GM13976 (cell line): ENCODE data around the gene AAMP.

ENCODE experiments used
- DNase-seq: peaks from one replicate; pipeline ENCODE4 v3.0.0; 2012; ENCODE audit warnings: low spot score
- in situ Hi-C: fragments of 300-500 bp; cut with MboI; formaldehyde crosslinking; loops from one replicate; pipeline ENCODE4 v1.12.0; 2022; ENCODE audit warnings: low sequenced_read_pairs, mixed read lengths, inconsistent platforms; ENCODE audit not compliant: unreplicated experiment
- TF ChIP-seq, protein P1 (sequence below): IDR thresholded peaks from 2 replicates; pipeline ENCODE4 v1.5.1; 2012; ENCODE audit warnings: borderline replicate concordance, mild to moderate bottlenecking; ENCODE audit not compliant: insufficient read depth; ENCODE audit errors: extremely low read depth, missing control alignments, control extremely low read depth

AAMP gene

DNA sequence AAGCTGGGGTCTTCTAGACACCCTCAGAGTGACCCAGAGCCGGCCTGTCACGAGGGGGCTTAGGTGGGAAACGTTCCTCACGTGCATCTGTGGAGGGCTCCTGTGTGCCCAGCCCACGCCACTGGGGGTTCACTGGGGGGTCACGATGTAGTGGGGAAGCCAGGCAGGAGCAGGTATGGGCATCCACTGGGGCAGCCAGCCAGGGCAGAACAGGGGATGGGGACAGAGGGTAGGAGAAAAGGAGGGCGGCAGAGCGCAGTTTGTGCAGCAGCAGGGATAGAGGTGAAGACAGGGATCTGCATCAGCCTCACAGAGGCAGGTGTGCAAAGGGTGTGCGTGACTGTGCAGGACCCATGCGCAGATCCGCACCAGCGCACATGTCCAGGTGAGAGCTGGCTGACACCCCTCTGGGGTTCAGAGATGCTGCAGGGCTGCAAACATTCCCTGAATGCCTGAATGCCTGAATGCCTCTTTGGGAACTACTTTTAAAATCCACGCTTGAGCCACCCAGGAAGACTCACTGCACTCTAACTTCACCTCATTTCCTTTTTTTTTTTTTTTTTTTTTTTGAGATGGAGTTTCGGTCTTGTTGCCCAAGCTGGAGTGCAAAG lies 10.4 kb upstream of the AAMP start:
- DNase-seq = no peak
- in situ Hi-C loops = no loop called here
- TF ChIP-seq, protein P1, sequence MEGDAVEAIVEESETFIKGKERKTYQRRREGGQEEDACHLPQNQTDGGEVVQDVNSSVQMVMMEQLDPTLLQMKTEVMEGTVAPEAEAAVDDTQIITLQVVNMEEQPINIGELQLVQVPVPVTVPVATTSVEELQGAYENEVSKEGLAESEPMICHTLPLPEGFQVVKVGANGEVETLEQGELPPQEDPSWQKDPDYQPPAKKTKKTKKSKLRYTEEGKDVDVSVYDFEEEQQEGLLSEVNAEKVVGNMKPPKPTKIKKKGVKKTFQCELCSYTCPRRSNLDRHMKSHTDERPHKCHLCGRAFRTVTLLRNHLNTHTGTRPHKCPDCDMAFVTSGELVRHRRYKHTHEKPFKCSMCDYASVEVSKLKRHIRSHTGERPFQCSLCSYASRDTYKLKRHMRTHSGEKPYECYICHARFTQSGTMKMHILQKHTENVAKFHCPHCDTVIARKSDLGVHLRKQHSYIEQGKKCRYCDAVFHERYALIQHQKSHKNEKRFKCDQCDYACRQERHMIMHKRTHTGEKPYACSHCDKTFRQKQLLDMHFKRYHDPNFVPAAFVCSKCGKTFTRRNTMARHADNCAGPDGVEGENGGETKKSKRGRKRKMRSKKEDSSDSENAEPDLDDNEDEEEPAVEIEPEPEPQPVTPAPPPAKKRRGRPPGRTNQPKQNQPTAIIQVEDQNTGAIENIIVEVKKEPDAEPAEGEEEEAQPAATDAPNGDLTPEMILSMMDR = no peak

DNA sequence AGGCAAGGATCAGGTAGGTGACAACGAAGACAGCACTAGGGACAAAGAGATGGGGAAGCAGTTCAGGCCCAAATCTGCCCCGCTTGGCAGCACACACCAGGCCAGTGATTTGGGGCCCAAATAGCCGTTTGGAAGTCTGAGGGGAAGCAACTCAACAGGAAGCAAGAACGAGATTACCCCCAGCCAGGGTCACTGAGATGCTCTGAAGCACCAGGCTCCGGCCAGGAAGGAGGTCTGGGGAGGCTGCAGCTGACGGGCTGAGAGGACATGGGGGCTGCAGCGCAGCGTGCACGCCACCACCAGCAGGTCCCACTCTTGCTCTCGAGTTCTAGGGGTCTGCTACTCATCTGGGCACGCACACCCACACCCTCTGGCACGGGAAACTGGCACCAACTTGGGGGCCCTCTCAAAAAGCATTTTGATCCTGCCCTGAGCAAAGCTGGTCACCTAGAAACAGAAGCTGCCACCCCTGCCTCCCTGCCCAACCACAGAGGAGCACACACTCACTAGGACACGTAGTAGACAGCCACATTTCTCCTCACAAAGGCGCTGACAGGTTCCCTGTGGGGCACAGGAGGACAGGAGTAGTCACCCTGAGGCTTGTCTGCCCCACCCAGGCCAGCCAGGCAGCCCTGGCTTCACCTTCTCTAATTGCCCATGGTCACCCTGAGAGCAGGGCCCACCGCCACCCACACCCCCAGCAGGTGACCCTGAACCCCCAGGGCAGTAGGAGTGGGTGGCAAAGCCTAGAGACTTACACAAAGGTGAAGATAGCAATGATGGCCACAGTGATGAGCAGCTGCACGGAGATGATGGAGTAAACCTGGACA lies 8.8 kb upstream of the AAMP start:
- DNase-seq = no peak
- TF ChIP-seq, protein P1 = no peak
- in situ Hi-C loops = no loop called here

DNA sequence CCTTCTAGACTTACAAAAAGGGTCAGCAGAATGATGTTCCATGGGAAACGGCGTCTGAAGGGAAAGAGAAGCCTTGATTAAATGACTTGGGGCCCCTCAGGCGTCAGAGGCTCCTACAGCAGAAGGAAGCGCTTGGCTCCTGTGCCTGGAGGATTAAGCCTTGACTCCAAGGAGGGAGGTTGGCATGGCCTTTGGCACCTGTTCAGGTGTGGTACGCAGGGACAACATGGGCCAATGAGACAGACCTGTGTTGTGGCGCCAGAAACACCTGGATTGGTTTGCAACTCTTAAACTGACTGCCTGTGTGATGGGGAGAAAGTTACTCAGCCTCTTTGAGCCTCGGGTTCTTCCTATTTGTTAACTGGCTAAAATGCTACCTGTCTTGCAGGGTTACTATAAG lies 8.0 kb upstream of the AAMP start:
- DNase-seq = no peak
- TF ChIP-seq, protein P1 = no peak
- in situ Hi-C loops = no loop called here

GRCh38 chr2:218276986-218277755 lies 7.2 kb upstream of the AAMP start:
- no peak for DNase-seq
- in situ Hi-C loops = no loop called here
- TF ChIP-seq, protein P1 = no peak

DNA sequence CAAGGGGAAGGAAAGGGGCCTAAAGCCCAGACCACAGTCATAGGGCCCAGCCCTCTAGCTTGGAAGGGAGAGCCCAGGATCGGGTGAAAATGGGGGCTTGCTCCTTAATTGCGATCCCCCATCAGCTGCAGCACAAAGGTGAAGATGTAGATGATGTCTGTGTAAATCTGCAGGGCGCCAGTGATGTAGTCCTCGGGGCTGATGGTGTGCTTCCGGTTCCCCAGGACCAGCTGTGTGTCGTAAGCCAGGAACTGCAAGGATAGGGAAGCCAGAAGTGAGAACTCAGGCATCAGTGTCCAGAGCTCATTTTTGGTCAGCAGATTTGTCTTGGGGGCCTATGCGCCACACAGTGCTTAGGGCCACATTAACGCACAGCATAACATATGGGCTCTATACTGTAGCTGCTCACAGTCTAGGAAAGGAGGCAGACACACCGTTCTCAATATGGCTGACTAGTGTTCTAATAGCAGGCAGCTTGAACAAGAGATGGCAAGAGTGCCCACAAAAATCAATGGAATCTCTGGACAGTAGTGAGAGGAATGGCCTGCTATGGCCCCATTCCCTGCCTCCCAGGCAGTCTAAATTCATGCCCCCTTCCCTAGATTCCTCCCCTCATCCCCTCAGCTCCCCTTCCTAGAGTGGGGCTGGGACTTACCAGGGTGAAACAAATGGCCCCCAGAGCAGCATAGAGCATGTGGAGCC lies 5.6 kb upstream of the AAMP start:
- TF ChIP-seq, protein P1 = no peak
- no peak for DNase-seq
- in situ Hi-C loops = no loop called here

- TF ChIP-seq, protein P1 = no peak
- in situ Hi-C loops = no loop called here
- DNase-seq = no peak
Observed at GRCh38 chr2:218274586-218274985, 4.6 kb upstream of the AAMP start.
